ENCODE results near the gene MDM4.
A peak's percentile ranks its signal among the peaks of the same experiment; 100 is the strongest.

Gene MDM4

DNA sequence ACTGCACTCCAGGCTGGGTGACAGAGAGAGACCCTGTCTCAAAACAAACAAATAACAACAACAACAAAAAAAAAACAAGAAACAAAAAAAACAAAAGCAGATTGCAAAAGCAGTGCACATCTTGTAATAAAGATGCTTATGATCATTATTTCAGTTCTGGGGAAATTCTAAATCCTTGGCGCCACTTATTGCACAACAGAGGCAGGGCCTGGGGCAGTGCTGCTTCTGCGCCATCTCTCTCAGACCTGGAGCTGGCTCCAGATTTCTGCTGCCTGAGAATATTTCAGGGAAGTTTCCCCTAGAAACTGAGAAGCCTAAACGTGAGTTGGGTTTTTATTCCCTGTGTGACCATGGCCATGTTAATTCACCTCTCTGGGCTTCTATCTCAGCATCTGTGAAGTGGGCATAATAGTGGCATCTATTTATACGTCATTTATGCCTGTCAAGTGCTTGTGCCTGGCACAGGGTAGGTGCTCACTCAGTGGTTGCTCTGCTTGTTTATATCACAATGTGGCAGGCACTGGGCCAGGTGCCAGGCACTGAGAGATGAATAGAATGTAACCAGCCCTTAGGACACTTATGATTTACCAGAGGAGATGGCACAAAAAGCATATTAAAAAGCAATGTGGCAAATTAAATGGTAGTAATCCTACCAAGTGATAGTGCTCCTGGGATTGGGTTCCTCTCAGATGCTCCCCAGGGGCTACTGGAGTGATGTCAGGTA, 67.9 kb downstream of the MDM4 start:
- DNase-seq = no peak

DNA sequence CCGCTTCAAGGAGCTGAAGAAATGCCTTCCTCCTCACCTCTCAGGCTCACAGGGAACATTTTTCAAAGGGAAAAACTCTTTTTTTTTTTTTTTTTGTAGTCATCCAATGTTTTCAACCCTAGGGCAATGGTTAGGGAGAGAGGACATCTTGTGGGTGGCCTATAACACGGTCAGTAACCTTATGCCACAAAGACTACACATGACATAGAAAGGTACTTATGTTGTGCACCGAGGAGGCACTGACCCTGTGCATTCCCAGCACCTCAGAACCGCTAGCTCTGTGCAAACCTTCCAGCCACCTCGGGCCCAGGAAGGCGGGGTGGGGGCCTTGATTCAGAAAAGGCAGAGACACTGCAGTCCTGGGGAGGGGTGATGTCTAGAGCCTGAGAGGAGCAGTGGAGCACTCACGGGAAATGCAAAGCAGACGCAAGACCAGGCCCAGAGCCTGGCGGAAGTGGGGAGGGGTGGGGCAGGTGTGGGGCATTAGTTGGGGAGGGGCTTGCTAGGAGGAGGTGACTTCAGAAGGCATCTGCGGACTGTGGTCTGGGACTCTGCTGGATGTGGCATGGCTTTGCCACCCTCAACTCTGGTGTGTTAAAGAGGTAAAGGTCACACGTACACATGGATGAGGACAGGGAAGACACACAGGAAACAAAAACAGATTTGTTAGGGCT, 68.6 kb downstream of the MDM4 start:
- peak; percentile 29 for DNase-seq

DNA sequence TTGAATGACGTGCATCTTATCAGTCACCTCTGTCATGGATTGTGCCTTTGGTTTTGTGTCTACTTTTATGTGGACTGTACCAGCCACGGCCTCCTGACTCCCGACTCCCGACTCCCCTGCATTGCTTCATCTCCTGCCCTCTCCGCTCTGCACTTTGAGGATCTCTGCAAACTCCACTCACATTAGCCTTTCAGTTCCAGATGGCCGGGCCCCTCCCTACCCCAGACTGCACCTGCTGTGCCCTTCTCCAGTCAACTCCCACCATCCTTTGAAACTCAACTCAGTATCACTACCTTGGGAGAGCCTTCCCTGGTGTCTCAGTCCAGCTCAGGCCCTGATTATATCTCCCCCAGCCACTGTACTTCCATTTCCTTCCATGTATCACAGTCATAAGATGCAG, 71.4 kb downstream of the MDM4 start:
- DNase-seq = no peak

DNA sequence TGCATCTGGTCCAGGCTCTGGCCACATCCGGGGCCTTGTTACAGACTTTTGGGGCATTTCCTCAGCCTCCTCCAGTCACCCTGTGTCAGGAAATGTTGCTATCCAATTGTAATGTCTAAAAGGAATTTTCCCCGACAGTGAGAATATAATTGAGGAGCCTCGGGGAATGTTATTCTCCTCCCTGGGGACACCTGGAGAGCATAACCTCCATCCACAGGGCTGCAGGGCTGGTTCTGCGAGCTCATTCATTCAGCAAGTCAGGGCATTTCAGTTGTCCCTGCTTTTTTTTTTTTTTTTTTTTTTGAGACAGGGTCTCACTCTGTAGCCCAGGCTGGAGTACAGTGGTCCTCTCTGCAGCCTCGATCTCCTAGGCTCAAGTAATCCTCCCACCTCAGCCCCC, 72.6 kb downstream of the MDM4 start:
- DNase-seq = no peak

GRCh38 chr1:204589409-204590038, 73.3 kb downstream of the MDM4 start:
- no peak for DNase-seq

GRCh38 chr1:204591473-204592090, 75.4 kb downstream of the MDM4 start:
- no peak for DNase-seq

DNA sequence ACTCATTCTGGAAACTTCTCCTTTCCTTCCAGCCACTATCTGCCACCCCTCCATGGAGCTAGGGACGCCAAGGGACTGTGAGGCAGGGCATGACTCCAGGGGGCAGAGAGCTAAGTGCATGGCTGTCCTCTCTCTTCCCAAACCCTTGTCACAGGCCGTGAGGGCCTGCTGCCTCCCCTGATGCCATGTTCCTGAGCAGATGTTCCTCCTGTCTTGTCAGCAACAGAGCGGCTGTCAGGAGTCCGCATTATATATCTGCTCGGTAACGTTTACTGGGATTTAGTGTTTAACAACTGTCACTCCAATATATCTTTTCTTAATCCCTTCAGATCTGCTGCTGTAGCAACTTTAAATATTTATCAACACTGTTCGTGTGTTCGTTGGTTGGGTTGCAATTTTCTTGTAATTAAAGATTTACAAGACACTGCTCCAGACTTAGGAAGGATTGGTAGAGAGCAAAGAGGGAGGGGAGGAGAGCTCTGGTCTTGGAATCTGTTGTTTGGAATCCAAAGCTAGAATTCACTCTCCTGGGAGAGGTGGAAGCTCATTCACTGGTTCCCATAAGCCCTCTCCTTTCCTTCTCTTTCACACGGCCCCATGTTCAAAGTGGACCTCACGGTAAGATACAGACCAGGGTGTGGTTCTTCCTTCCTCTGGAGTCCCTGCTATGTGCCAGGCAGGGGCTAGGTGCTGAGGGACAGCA, 76.2 kb downstream of the MDM4 start:
- DNase-seq = no peak

GRCh38 chr1:204598319-204598969, 82.2 kb downstream of the MDM4 start:
- DNase-seq = no peak

DNA sequence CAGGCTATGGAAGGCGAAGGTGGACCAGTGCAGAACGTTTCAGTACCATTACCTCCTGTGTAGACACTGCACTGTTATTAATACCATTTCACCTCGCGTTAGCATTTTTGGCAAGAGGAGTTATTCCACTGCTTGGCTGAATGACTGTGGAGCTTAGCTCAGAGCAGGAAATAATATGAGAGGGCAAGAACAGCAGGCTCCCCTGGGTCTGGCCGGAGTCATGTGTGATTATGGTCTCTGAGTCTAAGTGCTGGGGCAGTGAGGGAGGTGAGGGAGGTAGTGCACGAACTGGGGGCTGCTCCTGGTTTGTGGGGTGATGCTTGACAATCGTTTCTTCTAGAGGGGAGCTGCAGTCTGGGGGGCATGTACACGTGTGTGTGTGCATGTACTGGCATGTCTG, 82.9 kb downstream of the MDM4 start:
- no peak for DNase-seq

DNA sequence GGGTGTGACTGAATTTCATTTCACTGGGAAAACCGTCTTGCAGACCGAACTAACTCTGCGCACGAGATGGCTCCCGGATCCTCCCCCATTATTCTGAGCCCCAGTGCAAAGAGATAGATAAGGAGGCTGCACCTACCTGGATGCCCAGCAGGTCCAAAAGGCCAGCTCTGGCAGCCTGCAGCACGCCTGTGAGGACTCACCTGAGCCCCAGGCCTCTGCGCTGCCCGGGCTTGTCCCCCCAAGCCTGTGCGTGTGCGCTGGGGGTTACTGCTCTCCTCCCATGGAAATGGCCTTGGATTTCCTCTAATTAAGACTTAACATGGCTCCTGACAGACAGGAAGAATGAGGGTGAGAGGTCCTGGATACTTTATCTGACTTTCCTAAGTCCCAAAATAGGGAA, 83.4 kb downstream of the MDM4 start:
- no peak for DNase-seq

GRCh38 chr1:204600203-204600602, 84.0 kb downstream of the MDM4 start:
- DNase-seq = no peak

DNA sequence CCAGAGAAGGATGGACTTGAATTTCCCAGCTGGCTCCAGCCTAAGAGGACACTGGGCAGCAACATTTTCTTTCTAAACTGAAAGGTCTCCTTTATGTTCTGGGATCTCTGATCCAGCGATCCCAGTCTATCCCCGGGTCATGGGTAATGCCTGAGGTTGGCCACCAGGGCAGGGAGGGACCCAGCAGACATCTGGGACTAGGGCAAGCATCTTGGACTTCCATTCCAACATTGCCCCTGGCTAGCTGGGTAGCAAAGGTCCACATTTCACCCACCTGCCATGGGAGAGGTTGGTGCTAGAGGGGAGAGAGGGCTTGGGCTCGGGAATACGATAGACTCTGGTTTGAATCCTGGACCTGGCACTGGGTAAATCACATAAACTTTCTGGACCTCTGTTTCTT, 84.8 kb downstream of the MDM4 start:
- no peak for DNase-seq

DNA sequence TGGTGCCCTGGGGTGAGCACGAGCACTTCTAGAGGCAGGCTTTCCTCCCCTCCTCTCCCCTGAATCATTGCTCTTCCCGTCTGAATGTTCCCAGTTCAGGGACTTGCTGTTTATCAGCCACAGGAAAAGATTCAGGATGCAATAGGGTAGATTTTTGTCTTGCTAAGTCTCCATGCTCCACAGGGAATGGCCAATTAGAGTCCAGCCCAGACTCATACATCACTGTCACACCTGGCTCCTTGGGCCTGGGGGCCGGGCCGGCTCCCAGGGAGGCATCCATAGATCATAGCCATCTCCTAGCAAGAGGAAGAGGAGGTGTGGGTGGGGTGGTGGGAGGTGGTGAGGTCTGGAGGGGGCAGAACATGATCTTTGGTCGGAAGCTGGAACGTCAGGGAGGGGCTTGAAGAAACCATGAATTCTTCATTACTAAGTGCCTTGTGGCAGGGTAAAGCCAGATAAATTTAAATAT, 85.9 kb downstream of the MDM4 start:
- DNase-seq = no peak

DNA sequence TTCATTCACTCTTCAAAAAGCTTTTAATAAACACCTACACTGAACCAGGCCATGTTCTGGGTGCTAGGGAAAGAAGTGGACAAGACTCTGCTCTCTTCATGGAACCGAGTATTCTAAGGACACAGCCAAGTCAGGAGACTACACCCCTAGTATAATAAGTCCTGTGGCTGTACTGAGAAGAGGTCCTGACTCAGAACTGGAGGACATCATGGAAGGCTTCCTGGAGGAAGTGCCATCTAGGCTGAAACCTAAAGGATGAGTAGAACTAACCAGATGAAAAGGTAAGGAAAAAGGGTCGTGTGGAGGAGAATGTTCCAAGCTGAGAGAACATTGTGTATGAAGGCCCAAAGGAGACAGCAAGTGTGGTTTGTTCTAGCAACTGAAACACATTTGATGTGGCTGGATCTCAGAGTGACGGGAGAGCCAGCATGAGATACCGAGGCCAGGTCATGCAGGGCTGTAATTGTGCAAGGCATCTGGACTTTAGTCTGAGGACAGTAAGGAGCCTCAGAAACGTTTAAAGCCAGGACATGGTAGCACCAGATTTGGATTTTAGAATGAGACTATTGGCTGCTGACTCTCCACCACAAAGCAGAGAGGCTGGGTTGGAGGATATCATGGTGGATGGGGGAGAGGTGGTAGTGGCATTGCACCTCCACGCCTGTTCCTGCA, 86.8 kb downstream of the MDM4 start:
- no peak for DNase-seq

DNA sequence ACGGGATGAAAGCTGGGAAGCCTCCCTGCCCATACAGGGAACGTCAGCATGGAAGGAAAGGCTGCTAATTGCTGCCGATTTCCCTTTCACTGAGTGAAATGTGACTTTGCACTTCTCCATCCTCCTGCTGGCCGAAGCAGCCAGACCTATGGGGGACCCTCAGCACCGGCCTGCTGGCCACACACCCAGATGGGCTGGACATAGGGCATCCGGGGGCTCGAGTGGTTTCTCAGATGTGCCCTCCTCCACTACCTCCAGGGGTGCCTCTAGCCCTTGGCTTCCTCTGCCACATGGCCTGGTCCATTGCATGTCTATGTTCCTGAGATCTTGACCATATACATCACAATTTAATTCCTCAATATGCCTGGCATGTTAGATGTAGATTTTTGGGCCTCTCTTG, 89.6 kb downstream of the MDM4 start:
- no peak for DNase-seq

Data from activated CD4-positive, alpha-beta T cell treated with anti-CD3 and anti-CD28 coated beads, Interleukin-2, Interleukin-6, amounts not matched to agents 100 ng/mL and 50 ng/mL, durations not matched to agents 16 hours and 8 hours (primary cell).